ENCODE results near the gene FOXI1.

The FOXI1 gene

GRCh38 chr5:170151097-170151831 is 45.6 kb downstream of the FOXI1 start:
- peak; percentile 78 for DNase-seq (ENCODE audit: low read depth)
- H3K4me3 ChIP-seq (ENCODE audit: low read depth, low read length), result no peak overlapping the region
- in situ Hi-C loops (cut with HindIII; ENCODE audit: low sequenced_read_pairs), result no loop called here
- no peak for TF ChIP-seq CTCF (IDR thresholded peaks at IDR 0.05; ENCODE audit: low read depth, low read length, missing control alignments)

DNA sequence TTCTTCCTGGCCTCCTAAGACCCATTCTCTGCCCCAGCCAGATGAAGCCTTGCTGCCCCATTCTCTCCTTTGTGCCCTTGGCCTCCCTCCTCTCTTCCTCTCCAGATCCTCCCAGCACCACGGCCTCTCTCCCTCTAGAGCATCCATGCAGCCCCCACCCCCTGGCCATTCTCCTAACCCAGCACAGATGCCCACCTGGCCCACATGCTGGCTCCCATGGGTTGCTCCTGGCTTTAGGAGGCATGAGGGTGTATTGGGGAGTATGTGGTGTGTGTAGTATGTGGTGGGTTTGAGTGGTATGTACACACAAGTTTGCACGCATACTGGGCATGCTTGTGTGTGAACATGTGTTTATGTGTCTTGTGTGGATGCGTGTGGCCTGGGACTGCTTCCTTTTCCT is 47.1 kb downstream of the FOXI1 start:
- no peak for TF ChIP-seq CTCF (IDR thresholded peaks at IDR 0.05; ENCODE audit: low read depth, low read length, missing control alignments)
- in situ Hi-C loops (cut with HindIII; ENCODE audit: low sequenced_read_pairs), result no loop called here
- H3K4me3 ChIP-seq (ENCODE audit: low read depth, low read length), result no peak overlapping the region
- DNase-seq (ENCODE audit: low read depth), result no peak

- in situ Hi-C loops (cut with HindIII; ENCODE audit: low sequenced_read_pairs), result no loop called here
- no peak for DNase-seq (ENCODE audit: low read depth)
- H3K4me3 ChIP-seq (ENCODE audit: low read depth, low read length), result no peak overlapping the region
- no peak for TF ChIP-seq CTCF (IDR thresholded peaks at IDR 0.05; ENCODE audit: low read depth, low read length, missing control alignments)
These were observed 48.6 kb downstream of the FOXI1 start for GRCh38 chr5:170154297-170154696.

DNA sequence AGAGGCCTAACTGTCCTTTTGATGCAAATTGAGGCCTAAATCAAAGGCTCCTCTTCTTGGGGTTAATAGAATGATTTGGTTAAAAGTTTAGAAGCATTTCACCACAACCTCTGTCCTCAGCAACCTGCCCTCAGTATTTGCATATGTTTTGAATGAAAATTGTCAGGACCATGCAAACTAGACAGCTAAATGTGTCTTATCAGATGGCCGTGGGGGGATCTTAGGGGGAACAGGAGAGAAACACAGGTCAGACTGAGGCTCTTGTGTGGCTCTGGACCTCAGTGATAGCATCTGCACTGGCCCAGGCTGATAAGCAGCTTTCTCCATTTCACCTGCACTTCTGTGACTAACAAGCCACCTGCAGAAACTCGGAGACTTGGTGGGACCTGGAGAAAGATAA is 49.0 kb downstream of the FOXI1 start:
- no peak for DNase-seq (ENCODE audit: low read depth)
- no peak for TF ChIP-seq CTCF (IDR thresholded peaks at IDR 0.05; ENCODE audit: low read depth, low read length, missing control alignments)
- H3K4me3 ChIP-seq (ENCODE audit: low read depth, low read length), result no peak overlapping the region
- in situ Hi-C loops (cut with HindIII; ENCODE audit: low sequenced_read_pairs), result no loop called here

DNA sequence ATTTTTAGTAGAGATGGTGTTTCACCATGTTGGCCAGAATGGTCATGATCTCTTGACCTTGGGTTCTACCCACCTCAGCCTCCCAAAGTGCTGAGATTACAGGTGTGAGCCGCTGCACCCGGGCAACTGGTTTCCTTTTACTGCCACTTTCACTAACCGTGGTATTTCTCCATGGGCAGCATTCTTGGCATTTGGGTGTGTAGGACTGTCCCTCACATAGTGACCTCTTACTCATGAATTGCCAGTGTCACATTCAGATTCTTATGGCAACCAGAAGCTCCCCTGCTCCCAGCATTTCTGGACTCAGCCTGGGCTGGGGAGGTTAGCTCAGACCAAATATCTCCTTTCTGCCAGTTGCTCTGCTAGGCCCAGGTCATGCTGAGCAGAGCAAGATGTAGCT is 50.1 kb downstream of the FOXI1 start:
- TF ChIP-seq CTCF (IDR thresholded peaks at IDR 0.05; ENCODE audit: low read depth, low read length, missing control alignments), result no peak
- in situ Hi-C loops (cut with HindIII; ENCODE audit: low sequenced_read_pairs), result no loop called here
- H3K4me3 ChIP-seq (ENCODE audit: low read depth, low read length), result no peak overlapping the region
- DNase-seq (ENCODE audit: low read depth), result no peak

GRCh38 chr5:170159101-170159698 is 53.5 kb downstream of the FOXI1 start:
- no peak for TF ChIP-seq CTCF (IDR thresholded peaks at IDR 0.05; ENCODE audit: low read depth, low read length, missing control alignments)
- no peak for DNase-seq (ENCODE audit: low read depth)
- in situ Hi-C loops (cut with HindIII; ENCODE audit: low sequenced_read_pairs), result no loop called here
- no peak overlapping the region for H3K4me3 ChIP-seq (ENCODE audit: low read depth, low read length)

Measured in astrocyte of the cerebellum (primary cell).